Activated CD4-positive, alpha-beta T cell treated with anti-CD3 and anti-CD28 coated beads, Interleukin-2, amount 10 ng/mL, durations not matched to agents 24 days and 14 days (primary cell): ENCODE results near the gene SFN. TPM values are rescaled to one million over a fixed set of nuclear protein-coding genes. Genes with fewer than 3 reads are reported as not detected.

Experiments used
- DNase-seq: peaks from one replicate; pipeline ENCODE4 v3.0.0; 2022
- H3K27ac Mint-ChIP-seq: one replicate; pipeline ENCODE4 v1.8.0; 2022; ENCODE audit warnings: mild to moderate bottlenecking, mixed read lengths
- H3K27me3 Mint-ChIP-seq: one replicate; pipeline ENCODE4 v1.8.0; 2022; ENCODE audit warnings: mixed read lengths
- H3K36me3 Mint-ChIP-seq: one replicate; pipeline ENCODE4 v1.8.0; 2022; ENCODE audit warnings: low read depth, mild to moderate bottlenecking, mixed read lengths
- H3K4me1 Mint-ChIP-seq: one replicate; pipeline ENCODE4 v1.8.0; 2021; ENCODE audit warnings: mixed read lengths
- H3K4me3 Mint-ChIP-seq: one replicate; pipeline ENCODE4 v1.8.0; 2022; ENCODE audit warnings: mild to moderate bottlenecking, moderate library complexity, mixed read lengths
- H3K9me3 Mint-ChIP-seq: one replicate; pipeline ENCODE4 v1.8.0; 2021; ENCODE audit warnings: mixed read lengths
- intact Hi-C: fragments of 100-400 bp; cut with micrococcal nuclease; formaldehyde crosslinking; loops from one replicate; pipeline ENCODE4 v1.15.1; 2023
- total RNA-seq: library from RNA; stranded (reverse); gene quantifications from 2 replicates; pipeline ENCODE4 v1.2.3, GENCODE V29; 2022

Gene SFN
- total RNA-seq, 1 donor from 2014 or later: 0.47 TPM

GRCh38 chr1:26851106-26851684, 11.8 kb upstream of the SFN start:
- H3K4me1 Mint-ChIP-seq: peaks cover 1% of the 10 kb centered on the region
- intact Hi-C loops: no loop called here
- H3K36me3 Mint-ChIP-seq: peaks cover 66% of the 10 kb centered on the region
- H3K27me3 Mint-ChIP-seq: no peaks in the 10 kb centered on the region
- H3K27ac Mint-ChIP-seq: no peak overlapping the region
- no peaks in the 10 kb centered on the region for H3K9me3 Mint-ChIP-seq
- DNase-seq: no peak
- no peak overlapping the region for H3K4me3 Mint-ChIP-seq

GRCh38 chr1:26852701-26853100, 10.2 kb upstream of the SFN start:
- Mint-ChIP-seq H3K9me3 (no peaks in the 10 kb centered on the region), H3K36me3 (peaks cover 62% of the 10 kb centered on the region), H3K4me1 (peaks cover 1% of the 10 kb centered on the region), H3K27ac (no peak overlapping the region), H3K27me3 (no peaks in the 10 kb centered on the region), H3K4me3 (no peak overlapping the region)
- intact Hi-C loops: loop anchor here (1.0 kb wide), 2 partner anchors 13 to 26 kb away; no protein-coding TSS in a partner anchor
- DNase-seq: no peak

DNA sequence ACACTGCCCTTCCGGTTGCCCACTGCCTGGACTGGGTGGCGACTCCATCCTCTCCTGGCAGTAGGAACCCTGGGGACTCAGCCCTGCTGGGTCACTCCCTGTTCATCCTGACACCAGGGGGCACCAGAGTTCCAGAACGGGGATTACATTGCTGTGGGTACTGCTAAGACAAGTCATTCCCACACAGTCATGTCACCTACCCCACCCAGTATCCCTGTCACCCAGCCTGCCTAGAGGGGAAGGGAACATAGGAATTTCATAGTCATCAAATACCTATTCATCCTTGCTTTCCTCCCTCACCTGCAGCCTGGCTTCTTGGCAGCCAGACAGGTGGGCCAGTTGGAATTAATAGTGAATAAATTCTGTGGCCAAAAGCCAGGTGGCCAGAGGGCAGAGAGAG, 9.8 kb upstream of the SFN start:
- no peak overlapping the region for H3K27ac Mint-ChIP-seq
- H3K4me1 Mint-ChIP-seq: peaks cover 1% of the 10 kb centered on the region
- H3K9me3 Mint-ChIP-seq: no peaks in the 10 kb centered on the region
- H3K27me3 Mint-ChIP-seq: no peaks in the 10 kb centered on the region
- no peak overlapping the region for H3K4me3 Mint-ChIP-seq
- DNase-seq: peak; percentile 93
- intact Hi-C loops: loop anchor here (1.0 kb wide), 2 partner anchors 12 to 25 kb away; no protein-coding TSS in a partner anchor
- H3K36me3 Mint-ChIP-seq: peaks cover 60% of the 10 kb centered on the region

- intact Hi-C loops: loop anchor here (1.0 kb wide), 2 partner anchors 12 to 25 kb away; no protein-coding TSS in a partner anchor
Observed at GRCh38 chr1:26853600-26853999, 9.3 kb upstream of the SFN start.

GRCh38 chr1:26854906-26855305, 8.0 kb upstream of the SFN start:
- intact Hi-C loops: no loop called here
- Mint-ChIP-seq H3K4me3 (no peak overlapping the region), H3K4me1 (peaks cover 1% of the 10 kb centered on the region), H3K27me3 (no peaks in the 10 kb centered on the region), H3K27ac (no peak overlapping the region), H3K36me3 (peaks cover 53% of the 10 kb centered on the region), H3K9me3 (no peaks in the 10 kb centered on the region)
- no peak for DNase-seq

More at GRCh38 chr1:26853600-26853999, 9.3 kb upstream of the SFN start:
- no peaks in the 10 kb centered on the region for H3K27me3 Mint-ChIP-seq
- no peak overlapping the region for H3K27ac Mint-ChIP-seq
- H3K4me3 Mint-ChIP-seq: no peak overlapping the region
- H3K4me1 Mint-ChIP-seq: peaks cover 1% of the 10 kb centered on the region
- no peak for DNase-seq
- peaks cover 58% of the 10 kb centered on the region for H3K36me3 Mint-ChIP-seq
- no peaks in the 10 kb centered on the region for H3K9me3 Mint-ChIP-seq

DNA sequence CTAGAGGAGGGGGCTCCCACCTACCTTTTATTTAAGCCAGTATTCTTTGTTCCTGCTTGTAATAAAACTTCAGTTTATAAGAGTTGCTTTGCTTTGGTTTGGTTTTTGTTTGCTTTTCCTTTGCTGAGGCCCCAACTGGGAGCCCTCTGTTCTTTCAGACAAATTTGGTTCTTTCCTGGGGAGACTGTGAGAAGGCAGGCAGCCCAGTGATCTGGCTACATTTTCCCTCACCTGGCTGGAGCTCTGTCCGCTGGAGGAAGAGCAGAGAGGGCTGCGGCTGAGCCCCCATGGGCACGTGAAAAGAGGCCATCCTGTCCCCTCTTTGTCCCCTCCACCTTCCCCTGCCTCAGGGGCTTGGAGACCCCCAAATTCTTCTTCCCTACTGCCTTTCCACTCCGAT, 7.3 kb upstream of the SFN start:
- Mint-ChIP-seq H3K27ac (no peak overlapping the region), H3K4me1 (peaks cover 1% of the 10 kb centered on the region), H3K27me3 (no peaks in the 10 kb centered on the region), H3K9me3 (no peaks in the 10 kb centered on the region), H3K4me3 (no peak overlapping the region), H3K36me3 (peaks cover 48% of the 10 kb centered on the region)
- intact Hi-C loops: no loop called here
- no peak for DNase-seq

GRCh38 chr1:26856181-26856580, 6.8 kb upstream of the SFN start:
- H3K36me3 Mint-ChIP-seq: peaks cover 44% of the 10 kb centered on the region
- peaks cover 1% of the 10 kb centered on the region for H3K4me1 Mint-ChIP-seq
- DNase-seq: no peak
- H3K9me3 Mint-ChIP-seq: no peaks in the 10 kb centered on the region
- intact Hi-C loops: no loop called here
- H3K27ac Mint-ChIP-seq: no peak overlapping the region
- H3K27me3 Mint-ChIP-seq: no peaks in the 10 kb centered on the region
- H3K4me3 Mint-ChIP-seq: no peak overlapping the region

DNA sequence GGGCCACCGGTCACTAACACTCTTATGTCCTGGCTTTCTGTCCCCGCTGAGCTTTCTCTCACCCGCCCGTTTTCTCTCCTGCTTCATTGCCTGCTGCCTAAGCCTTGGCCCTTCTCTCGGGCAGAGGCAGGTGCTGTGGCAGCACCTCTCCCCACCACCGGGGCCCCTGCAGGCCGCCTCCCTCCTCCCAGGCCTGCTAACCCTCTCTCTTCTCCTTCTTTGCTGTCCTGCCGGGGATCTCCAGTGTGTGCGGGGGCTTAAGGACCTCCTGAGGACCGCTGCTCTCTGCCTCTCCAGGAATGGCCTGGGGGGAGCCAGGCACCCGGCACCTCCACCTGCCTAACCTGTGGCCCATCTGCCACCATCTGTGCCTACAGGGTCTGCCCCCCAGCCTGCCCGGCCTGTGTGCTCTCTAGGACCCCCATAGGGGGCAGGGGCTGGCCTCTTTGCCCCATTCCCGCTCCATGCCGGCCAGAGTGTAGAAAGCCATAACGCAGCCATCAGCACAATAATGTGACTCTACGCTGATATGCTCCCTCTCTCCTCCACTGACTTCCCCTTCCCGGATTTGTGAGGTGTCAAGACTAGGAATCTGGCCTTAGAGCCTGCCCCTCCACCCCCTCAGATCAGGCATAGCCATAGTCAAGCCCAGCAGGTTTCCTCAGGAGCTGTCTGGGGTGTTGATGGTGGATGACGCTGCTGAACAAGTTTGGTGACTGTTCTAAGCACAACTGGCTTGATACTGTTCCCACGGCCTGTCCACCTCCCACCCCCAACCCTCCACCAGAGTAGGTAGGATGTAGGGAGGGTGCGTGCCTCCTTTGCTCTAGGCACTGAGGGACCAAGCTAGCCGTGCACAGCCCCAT, 6.1 kb upstream of the SFN start:
- H3K27me3 Mint-ChIP-seq: no peaks in the 10 kb centered on the region
- peaks cover 1% of the 10 kb centered on the region for H3K4me1 Mint-ChIP-seq
- peak overlapping the region; percentile 51 for H3K27ac Mint-ChIP-seq
- no peak for DNase-seq
- intact Hi-C loops: no loop called here
- H3K36me3 Mint-ChIP-seq: peaks cover 37% of the 10 kb centered on the region
- H3K9me3 Mint-ChIP-seq: no peaks in the 10 kb centered on the region
- no peak overlapping the region for H3K4me3 Mint-ChIP-seq

DNA sequence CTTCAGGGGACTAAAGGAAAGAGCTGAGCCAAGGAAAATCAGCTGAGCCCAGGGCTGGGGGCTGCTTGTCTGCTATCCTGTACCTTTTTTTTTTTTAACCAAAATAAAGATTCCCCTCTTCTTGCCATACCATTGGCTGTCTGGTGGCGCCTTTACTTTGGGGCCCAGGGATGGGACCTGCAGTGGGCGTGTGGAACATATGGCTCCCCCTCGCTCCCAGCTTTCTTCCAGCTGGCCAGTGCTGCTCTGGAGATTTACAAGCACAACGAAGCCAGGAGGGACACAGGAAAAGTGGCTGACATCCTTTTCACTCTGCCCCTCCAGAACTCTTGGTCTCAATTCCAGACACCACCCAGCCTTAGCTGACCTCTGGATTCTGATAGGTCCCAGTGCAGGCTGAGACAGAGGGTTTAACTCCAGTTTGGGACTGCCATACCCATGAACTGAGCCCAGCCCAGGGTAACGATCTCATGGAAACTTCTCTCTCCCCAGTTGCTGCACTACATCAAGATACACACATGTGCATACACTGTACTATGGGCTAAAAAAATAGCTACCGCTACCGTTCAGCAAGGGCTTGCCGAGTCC, 5.4 kb upstream of the SFN start:
- H3K27ac Mint-ChIP-seq: no peak overlapping the region
- peaks cover 5% of the 10 kb centered on the region for H3K4me1 Mint-ChIP-seq
- no peaks in the 10 kb centered on the region for H3K27me3 Mint-ChIP-seq
- H3K4me3 Mint-ChIP-seq: no peak overlapping the region
- H3K9me3 Mint-ChIP-seq: no peaks in the 10 kb centered on the region
- intact Hi-C loops: no loop called here
- no peak for DNase-seq
- peaks cover 30% of the 10 kb centered on the region for H3K36me3 Mint-ChIP-seq

DNA sequence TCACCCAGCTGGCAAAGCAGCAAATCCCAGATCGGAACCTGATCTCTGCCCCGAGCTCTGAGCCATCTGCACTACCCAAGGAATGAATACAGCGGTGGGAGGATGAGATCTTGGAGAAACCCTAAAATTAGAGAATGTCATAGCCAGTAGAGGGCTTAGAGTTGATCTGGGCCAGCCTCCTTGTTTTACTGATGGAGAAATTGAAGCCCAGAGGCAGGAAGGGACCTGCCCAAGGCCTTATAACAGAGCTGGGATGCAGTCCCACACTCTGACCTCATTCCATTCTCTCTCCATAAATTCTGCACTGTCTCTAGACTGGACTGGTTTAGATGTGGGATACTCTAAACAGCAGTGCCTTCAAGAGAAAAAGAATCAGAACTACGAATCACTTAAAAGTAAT, 4.8 kb upstream of the SFN start:
- peaks cover 9% of the 10 kb centered on the region for H3K4me1 Mint-ChIP-seq
- intact Hi-C loops: no loop called here
- no peak for DNase-seq
- H3K27me3 Mint-ChIP-seq: no peaks in the 10 kb centered on the region
- H3K4me3 Mint-ChIP-seq: no peak overlapping the region
- H3K9me3 Mint-ChIP-seq: no peaks in the 10 kb centered on the region
- peaks cover 24% of the 10 kb centered on the region for H3K36me3 Mint-ChIP-seq
- no peak overlapping the region for H3K27ac Mint-ChIP-seq

DNA sequence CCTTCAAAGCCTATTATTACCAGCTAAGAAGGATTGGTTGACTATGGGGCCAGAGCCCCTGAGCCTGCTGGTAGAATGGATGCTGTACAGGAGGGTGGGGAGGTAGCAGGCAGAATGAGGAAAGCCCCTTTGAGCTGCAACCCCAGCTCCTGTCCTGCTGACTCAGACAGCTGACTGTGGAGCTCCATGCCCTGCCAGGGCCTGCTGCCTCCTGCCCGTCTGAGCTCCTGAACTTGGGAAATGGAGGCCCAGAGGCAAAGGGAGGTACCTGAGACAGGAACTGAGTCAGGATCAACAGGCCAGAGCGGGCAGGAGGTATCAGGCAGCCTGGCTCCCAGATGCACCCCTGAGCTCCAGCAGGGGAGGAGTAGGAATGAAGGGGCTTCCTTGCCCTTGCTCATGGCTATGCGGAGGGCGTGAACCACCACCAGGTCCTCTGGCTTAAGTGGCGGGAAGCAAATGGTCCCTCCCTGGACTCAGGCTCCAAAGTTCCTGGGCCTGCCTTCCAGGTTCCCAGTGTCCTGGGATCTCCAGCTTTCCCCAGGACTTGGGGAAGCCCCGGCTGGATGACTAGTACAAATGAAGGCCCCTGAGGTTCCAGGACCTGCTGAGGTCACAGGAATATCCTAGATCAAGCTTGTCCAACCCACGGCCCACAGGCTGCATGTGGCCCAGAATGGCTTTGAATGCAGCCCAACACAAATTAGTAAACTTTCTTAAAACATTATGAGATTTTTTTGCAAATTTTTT, 3.9 kb upstream of the SFN start:
- intact Hi-C loops: no loop called here
- H3K4me1 Mint-ChIP-seq: peaks cover 15% of the 10 kb centered on the region
- H3K4me3 Mint-ChIP-seq: no peak overlapping the region
- H3K27ac Mint-ChIP-seq: no peak overlapping the region
- H3K36me3 Mint-ChIP-seq: peaks cover 17% of the 10 kb centered on the region
- no peak for DNase-seq
- no peaks in the 10 kb centered on the region for H3K27me3 Mint-ChIP-seq
- H3K9me3 Mint-ChIP-seq: no peaks in the 10 kb centered on the region

DNA sequence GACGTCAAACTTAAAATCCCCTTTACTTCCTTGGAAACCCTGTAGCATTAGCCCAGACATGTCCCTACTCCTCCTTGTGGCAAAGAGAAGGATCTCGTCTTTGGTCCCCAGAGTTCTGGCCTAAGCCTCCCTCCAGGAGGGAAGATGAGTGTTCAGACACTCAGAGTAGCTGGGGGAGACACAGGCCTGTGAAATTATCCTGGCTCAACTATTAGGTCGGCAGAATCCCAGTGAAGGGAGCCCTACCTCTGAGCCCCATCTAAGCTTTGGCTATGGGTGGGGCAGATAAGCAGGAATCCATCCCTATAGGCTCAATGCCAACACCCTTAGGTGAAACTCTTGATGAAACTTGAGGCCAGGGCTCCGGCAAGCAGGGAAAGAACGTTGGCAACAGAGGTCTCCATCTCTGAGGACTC, 1.7 kb upstream of the SFN start:
- Mint-ChIP-seq H3K4me3 (no peak overlapping the region), H3K27me3 (no peaks in the 10 kb centered on the region), H3K9me3 (no peaks in the 10 kb centered on the region), H3K27ac (no peak overlapping the region), H3K36me3 (peaks cover 5% of the 10 kb centered on the region), H3K4me1 (peaks cover 25% of the 10 kb centered on the region)
- intact Hi-C loops: no loop called here
- no peak for DNase-seq

GRCh38 chr1:26861889-26862378, 1.0 kb upstream of the SFN start:
- Mint-ChIP-seq H3K27ac (peak overlapping the region; percentile 37), H3K9me3 (no peaks in the 10 kb centered on the region), H3K4me3 (peak overlapping the region; percentile 4), H3K27me3 (no peaks in the 10 kb centered on the region), H3K4me1 (peaks cover 25% of the 10 kb centered on the region), H3K36me3 (peaks cover 3% of the 10 kb centered on the region)
- intact Hi-C loops: no loop called here
- DNase-seq: no peak
